NCI-H69 (cell line): ENCODE measurements around the gene CPN2.

Source experiments
- DNase-seq: peaks from one replicate; lab custom pipeline; 2025; lab: John Stamatoyannopoulos, UW

Gene CPN2

GRCh38 chr3:194293546-194294198 lies 57.5 kb downstream of the CPN2 start:
- no peak for DNase-seq

GRCh38 chr3:194292331-194292730 lies 58.8 kb downstream of the CPN2 start:
- DNase-seq, result no peak
